ENCODE measurements around the gene P2RX4.
A peak's percentile ranks its signal among the peaks of the same experiment; 100 is the strongest.
"Not testable (repeated sequence)": the region's sequence is repeated elsewhere in the genome, so short reads cannot be mapped to it uniquely, and the experiment has no call there.

Gene P2RX4

GRCh38 chr12:121245951-121246350 lies 36.0 kb downstream of the P2RX4 start:
- no peak for DNase-seq

GRCh38 chr12:121246893-121247557 lies 37.1 kb downstream of the P2RX4 start:
- no peak for DNase-seq

- no peak for DNase-seq
These were observed 38.7 kb downstream of the P2RX4 start for GRCh38 chr12:121248622-121249021.

GRCh38 chr12:121250359-121250758 lies 40.4 kb downstream of the P2RX4 start:
- DNase-seq, result no peak

GRCh38 chr12:121251838-121252237 lies 41.9 kb downstream of the P2RX4 start:
- no peak for DNase-seq

GRCh38 chr12:121252712-121253345 lies 42.9 kb downstream of the P2RX4 start:
- no peak for DNase-seq

- DNase-seq, result no peak
These were observed 43.9 kb downstream of the P2RX4 start for GRCh38 chr12:121253638-121254335.

GRCh38 chr12:121255433-121255832 lies 45.5 kb downstream of the P2RX4 start:
- DNase-seq, result no peak

GRCh38 chr12:121257704-121258449 lies 47.9 kb downstream of the P2RX4 start:
- not testable (repeated sequence) for DNase-seq

- no peak for DNase-seq
These were observed 49.1 kb downstream of the P2RX4 start for GRCh38 chr12:121259074-121259473.

- no peak for DNase-seq
These were observed 50.2 kb downstream of the P2RX4 start for GRCh38 chr12:121260091-121260490.

GRCh38 chr12:121261398-121261797 lies 51.5 kb downstream of the P2RX4 start:
- no peak for DNase-seq

- DNase-seq, result no peak
These were observed 53.4 kb downstream of the P2RX4 start for GRCh38 chr12:121263206-121263935.

- no peak for DNase-seq
These were observed 54.2 kb downstream of the P2RX4 start for GRCh38 chr12:121264135-121264534.

GRCh38 chr12:121264951-121265515 lies 55.1 kb downstream of the P2RX4 start:
- DNase-seq, result no peak

- no peak for DNase-seq
These were observed 57.9 kb downstream of the P2RX4 start for GRCh38 chr12:121267822-121268221.

- no peak for DNase-seq
These were observed 63.5 kb downstream of the P2RX4 start for GRCh38 chr12:121273364-121273896.

GRCh38 chr12:121274036-121274763 lies 64.3 kb downstream of the P2RX4 start:
- no peak for DNase-seq

- no peak for DNase-seq
These were observed 67.4 kb downstream of the P2RX4 start for GRCh38 chr12:121277374-121277759.

GRCh38 chr12:121278169-121279070 lies 68.5 kb downstream of the P2RX4 start:
- no peak for DNase-seq

GRCh38 chr12:121279071-121279375 lies 69.1 kb downstream of the P2RX4 start:
- DNase-seq, result peak; percentile 37
